ENCODE results near the gene SFXN2. TPM values are rescaled to one million over a fixed set of nuclear protein-coding genes. Genes with fewer than 3 reads are reported as not detected.

SFXN2 gene
- total RNA-seq, 1 experiment from 2014 or later = 5.4 TPM

GRCh38 chr10:102770792-102771191 is 56.4 kb downstream of the SFXN2 start:
- no TSS peak for BruUV-seq (replicated peaks)
- Histone ChIP-seq H3K36me3 (ENCODE audit: low read depth) (no peaks in the 10 kb centered on the region), H3F3A (ENCODE audit: insufficient read depth, low read depth) (no peaks in the 10 kb centered on the region), H3K27ac (no peak overlapping the region), H3K4me3 (no peak overlapping the region), H3K27me3 (ENCODE audit: insufficient read depth, low read depth) (no peaks in the 10 kb centered on the region), H3K9me3 (ENCODE audit: insufficient read depth, low read depth) (no peaks in the 10 kb centered on the region), H3K4me2 (no peak overlapping the region), H3K4me1 (replicated peaks; ENCODE audit: insufficient read depth) (no peaks in the 10 kb centered on the region), H3K79me2 (ENCODE audit: low read depth) (no peaks in the 10 kb centered on the region), H3K9me2 (ENCODE audit: insufficient read depth) (no peaks in the 10 kb centered on the region), H2AFZ (no peak overlapping the region), H4K20me1 (ENCODE audit: insufficient read depth) (no peaks in the 10 kb centered on the region)
- TF ChIP-seq EZH2 (IDR thresholded peaks at IDR 0.05; ENCODE audit: low read depth) (no peak), CTCF (conservative IDR thresholded peaks at IDR 0.05) (no peak)
- ChIA-PET CTCF (interaction anchor here (1.1 kb wide), 1 partner anchor 17 kb away, joined by 3 read pairs; no protein-coding TSS in a partner anchor), POLR2A (ENCODE audit: unreplicated experiment) (interaction anchor here (0.7 kb wide), 1 partner anchor 268 kb away, joined by 8 read pairs; no protein-coding TSS in a partner anchor)
- intact Hi-C loops (cut with micrococcal nuclease; ENCODE audit: unreplicated experiment) = no loop called here
- no peak for DNase-seq

- Histone ChIP-seq H2AFZ (no peak overlapping the region), H3K27ac (no peak overlapping the region), H4K20me1 (ENCODE audit: insufficient read depth) (no peaks in the 10 kb centered on the region), H3K36me3 (ENCODE audit: low read depth) (no peaks in the 10 kb centered on the region), H3K4me3 (no peak overlapping the region), H3K9me3 (ENCODE audit: insufficient read depth, low read depth) (no peaks in the 10 kb centered on the region), H3K4me2 (no peak overlapping the region), H3K79me2 (ENCODE audit: low read depth) (no peaks in the 10 kb centered on the region), H3F3A (ENCODE audit: insufficient read depth, low read depth) (no peaks in the 10 kb centered on the region), H3K4me1 (replicated peaks; ENCODE audit: insufficient read depth) (no peaks in the 10 kb centered on the region), H3K9me2 (ENCODE audit: insufficient read depth) (no peaks in the 10 kb centered on the region), H3K27me3 (ENCODE audit: insufficient read depth, low read depth) (no peaks in the 10 kb centered on the region)
- intact Hi-C loops (cut with micrococcal nuclease; ENCODE audit: unreplicated experiment) = no loop called here
- ChIA-PET CTCF (no interaction called here), POLR2A (ENCODE audit: unreplicated experiment) (no interaction called here)
- no peak for DNase-seq
- TF ChIP-seq CTCF (conservative IDR thresholded peaks at IDR 0.05) = no peak
- no peak for TF ChIP-seq EZH2 (IDR thresholded peaks at IDR 0.05; ENCODE audit: low read depth)
- no TSS peak for BruUV-seq (replicated peaks)
These were observed 58.9 kb downstream of the SFXN2 start for GRCh38 chr10:102773320-102773719.

- no TSS peak for BruUV-seq (replicated peaks)
- Histone ChIP-seq H3F3A (ENCODE audit: insufficient read depth, low read depth) (no peaks in the 10 kb centered on the region), H3K9me3 (ENCODE audit: insufficient read depth, low read depth) (no peaks in the 10 kb centered on the region), H3K27ac (no peak overlapping the region), H3K9me2 (ENCODE audit: insufficient read depth) (no peaks in the 10 kb centered on the region), H3K4me2 (no peak overlapping the region), H3K4me1 (replicated peaks; ENCODE audit: insufficient read depth) (no peaks in the 10 kb centered on the region), H2AFZ (no peak overlapping the region), H3K79me2 (ENCODE audit: low read depth) (no peaks in the 10 kb centered on the region), H3K36me3 (ENCODE audit: low read depth) (no peaks in the 10 kb centered on the region), H3K4me3 (no peak overlapping the region), H3K27me3 (ENCODE audit: insufficient read depth, low read depth) (no peaks in the 10 kb centered on the region), H4K20me1 (ENCODE audit: insufficient read depth) (no peaks in the 10 kb centered on the region)
- DNase-seq = no peak
- CTCF ChIA-PET = no interaction called here
- intact Hi-C loops (cut with micrococcal nuclease; ENCODE audit: unreplicated experiment) = no loop called here
- TF ChIP-seq EZH2 (IDR thresholded peaks at IDR 0.05; ENCODE audit: low read depth) = no peak
- TF ChIP-seq CTCF (conservative IDR thresholded peaks at IDR 0.05) = no peak
- POLR2A ChIA-PET (ENCODE audit: unreplicated experiment) = no interaction called here
These were observed 59.5 kb downstream of the SFXN2 start for GRCh38 chr10:102773986-102774385.

All from PC-9 (cell line).